SH-SY5Y (cell line): ENCODE data around the gene DLGAP1.

Experiments
- GATA2 ChIP-seq: IDR thresholded peaks from 2 replicates; pipeline ENCODE4 v1.6.1; 2011; ENCODE audit warnings: mild to moderate bottlenecking, low read depth, low read length
- GATA3 ChIP-seq: IDR thresholded peaks from 2 replicates; pipeline ENCODE4 v1.6.1; 2011; ENCODE audit warnings: low read depth, mild to moderate bottlenecking, low read length, moderate library complexity

DLGAP1 gene

GRCh38 chr18:4016391-4017049, 438.6 kb downstream of the DLGAP1 start:
- TF ChIP-seq GATA3 (no peak), GATA2 (no peak)

GRCh38 chr18:4007846-4008245, 447.3 kb downstream of the DLGAP1 start:
- TF ChIP-seq GATA3, result no peak
- TF ChIP-seq GATA2, result no peak

GRCh38 chr18:4004183-4004829, 450.8 kb downstream of the DLGAP1 start:
- TF ChIP-seq GATA2 (no peak), GATA3 (no peak)

- no peak for TF ChIP-seq GATA2
- no peak for TF ChIP-seq GATA3
Observed at GRCh38 chr18:3998698-3999333, 456.3 kb downstream of the DLGAP1 start.

- TF ChIP-seq GATA2 (no peak), GATA3 (no peak)
Observed at GRCh38 chr18:3995476-3996102, 459.5 kb downstream of the DLGAP1 start.

- TF ChIP-seq GATA3, result no peak
- no peak for TF ChIP-seq GATA2
Observed at GRCh38 chr18:3993941-3994687, 461.0 kb downstream of the DLGAP1 start.

- TF ChIP-seq GATA3, result no peak
- TF ChIP-seq GATA2, result no peak
Observed at GRCh38 chr18:3985664-3986063, 469.4 kb downstream of the DLGAP1 start.

GRCh38 chr18:3985020-3985419, 470.1 kb downstream of the DLGAP1 start:
- no peak for TF ChIP-seq GATA2
- TF ChIP-seq GATA3, result no peak

GRCh38 chr18:3984163-3984757, 470.8 kb downstream of the DLGAP1 start:
- TF ChIP-seq GATA2 (no peak), GATA3 (no peak)

GRCh38 chr18:3983351-3983969, 471.6 kb downstream of the DLGAP1 start:
- no peak for TF ChIP-seq GATA3
- no peak for TF ChIP-seq GATA2

GRCh38 chr18:3982541-3982940, 472.6 kb downstream of the DLGAP1 start:
- TF ChIP-seq GATA2 (no peak), GATA3 (no peak)

- TF ChIP-seq GATA2, result no peak
- TF ChIP-seq GATA3, result no peak
Observed at GRCh38 chr18:3979024-3979423, 476.1 kb downstream of the DLGAP1 start.

GRCh38 chr18:3973191-3973850, 481.8 kb downstream of the DLGAP1 start:
- TF ChIP-seq GATA3 (no peak), GATA2 (no peak)
